Mesothelial cell of epicardium (in vitro differentiated cells): Measurements from ENCODE around the gene KCNMB2. TPM values are rescaled to one million over a fixed set of nuclear protein-coding genes. Genes with fewer than 3 reads are reported as not detected.

Experiments
- DNase-seq, 2 experiments: peaks; one replicate each; pipeline ENCODE4 v3.0.0; 2021; ENCODE audit warnings: low spot score in 2 of 2; ENCODE audit not compliant: unreplicated experiment in 2 of 2
- H3K27ac Mint-ChIP-seq: 2 replicates; pipeline ENCODE4 v1.8.0; 2021; ENCODE audit warnings: mixed read lengths
- H3K27me3 Mint-ChIP-seq: 2 replicates; pipeline ENCODE4 v1.8.0; 2021; ENCODE audit warnings: low read depth, mixed read lengths
- H3K36me3 Mint-ChIP-seq: 2 replicates; pipeline ENCODE4 v1.8.0; 2021; ENCODE audit warnings: mixed read lengths
- H3K4me1 Mint-ChIP-seq: 2 replicates; pipeline ENCODE4 v1.8.0; 2021; ENCODE audit warnings: mixed read lengths
- H3K4me3 Mint-ChIP-seq: 2 replicates; pipeline ENCODE4 v1.8.0; 2021; ENCODE audit warnings: mild to moderate bottlenecking, moderate library complexity, mixed read lengths
- H3K9me3 Mint-ChIP-seq: 2 replicates; pipeline ENCODE4 v1.8.0; 2021; ENCODE audit warnings: mixed read lengths
- CTCF ChIP-seq: fragments of 200-600 bp; sonication (generic); IDR thresholded peaks from one replicate; pipeline ENCODE4 v1.5.0; 2021; ENCODE audit warnings: antibody characterized with exemption; ENCODE audit not compliant: unreplicated experiment
- total RNA-seq: library from RNA; stranded (reverse); gene quantifications from 3 replicates; pipeline ENCODE4 v1.2.1, GENCODE V29; 2021

Gene KCNMB2
- total RNA-seq, 1 donor from 2014 or later = 3.9 TPM

DNA sequence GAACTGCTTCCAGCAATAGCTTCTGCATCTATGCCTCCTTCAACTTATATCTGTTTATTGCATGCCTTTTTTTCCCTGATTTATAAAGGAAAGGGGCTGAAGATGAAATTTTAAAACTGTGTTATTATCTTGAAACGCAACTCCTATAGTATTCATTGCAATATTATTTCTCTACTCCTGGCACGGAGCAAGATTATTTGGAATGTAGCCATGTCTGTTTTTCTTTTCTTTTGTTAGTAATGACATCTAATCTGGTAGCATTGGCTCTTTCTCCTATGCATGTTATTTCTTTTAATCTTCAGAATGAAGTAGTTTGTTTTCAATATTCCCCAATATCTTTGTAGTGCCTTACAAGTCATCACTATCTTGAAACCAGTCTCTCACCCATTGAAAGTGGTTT is 33.6 kb downstream of the KCNMB2 start:
- no peaks in the 10 kb centered on the region for H3K36me3 Mint-ChIP-seq
- H3K4me3 Mint-ChIP-seq = no peak overlapping the region
- no peaks in the 10 kb centered on the region for H3K27me3 Mint-ChIP-seq
- TF ChIP-seq CTCF = no peak
- no peak for DNase-seq
- peaks cover 27% of the 10 kb centered on the region for H3K4me1 Mint-ChIP-seq
- no peak overlapping the region for H3K27ac Mint-ChIP-seq
- H3K9me3 Mint-ChIP-seq = no peaks in the 10 kb centered on the region

DNA sequence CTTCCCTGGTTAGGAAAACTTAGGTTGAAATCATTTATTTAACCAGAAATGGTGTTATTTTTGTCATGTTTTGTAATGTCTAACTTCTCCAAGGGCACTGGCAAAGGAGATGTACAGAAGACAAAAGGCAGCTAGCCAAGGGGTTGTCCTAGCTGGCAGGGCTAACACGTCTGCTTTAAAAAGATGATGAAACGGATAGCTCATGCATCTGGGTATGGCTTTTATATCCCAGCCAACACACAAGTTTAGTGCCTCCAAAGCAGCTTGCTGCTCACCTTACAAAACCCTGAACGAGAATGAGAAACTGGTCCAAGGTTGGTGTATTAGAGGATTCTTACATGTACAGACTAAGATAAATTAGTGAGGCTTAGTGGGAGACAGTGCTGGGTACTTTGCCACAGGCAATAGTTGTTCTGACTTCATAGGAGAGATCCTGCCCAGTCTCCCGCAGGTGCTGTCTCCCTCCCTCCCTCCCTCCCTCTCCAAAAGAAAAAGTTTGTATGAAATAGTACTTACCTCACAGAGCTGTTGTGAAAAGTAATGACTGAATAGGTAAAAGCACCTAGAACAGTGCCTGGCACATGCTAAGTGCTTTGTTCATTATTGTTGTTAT is 47.8 kb downstream of the KCNMB2 start:
- H3K27ac Mint-ChIP-seq = no peak overlapping the region
- H3K4me3 Mint-ChIP-seq = no peak overlapping the region
- peaks cover 16% of the 10 kb centered on the region for H3K4me1 Mint-ChIP-seq
- H3K27me3 Mint-ChIP-seq = no peaks in the 10 kb centered on the region
- no peak for DNase-seq
- H3K36me3 Mint-ChIP-seq = peaks cover 3% of the 10 kb centered on the region
- TF ChIP-seq CTCF = no peak
- peaks cover 19% of the 10 kb centered on the region for H3K9me3 Mint-ChIP-seq

DNA sequence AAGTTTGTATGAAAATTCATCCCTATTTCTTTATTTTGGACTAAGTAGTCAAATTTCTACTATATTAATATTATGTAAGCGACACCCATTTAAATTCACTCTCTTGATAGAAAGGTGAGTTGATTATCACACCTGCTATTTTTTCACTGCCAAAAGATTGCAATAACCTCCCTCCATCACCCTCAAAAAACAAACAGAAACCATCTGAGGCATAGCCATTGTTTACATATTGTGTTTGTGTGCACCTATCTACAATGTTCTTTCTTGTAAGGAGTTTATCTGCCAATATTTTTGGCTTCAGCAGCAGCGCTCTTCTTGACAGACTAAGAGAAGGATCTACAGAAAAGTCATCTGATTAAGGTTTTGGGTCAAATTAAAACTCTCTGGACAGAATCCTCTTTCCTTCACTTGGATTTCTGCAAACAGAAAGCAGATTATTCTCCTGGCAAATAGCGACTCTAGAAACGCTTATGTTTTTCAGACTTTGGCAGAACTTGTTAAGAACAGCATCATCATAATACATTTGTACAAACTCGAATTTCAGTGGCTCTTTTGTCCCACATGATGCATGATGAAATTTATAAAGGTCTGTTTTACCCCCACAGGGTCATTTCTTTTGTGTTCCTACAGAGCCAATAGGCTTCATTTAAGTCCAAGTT is 48.6 kb downstream of the KCNMB2 start:
- no peak overlapping the region for H3K4me3 Mint-ChIP-seq
- no peaks in the 10 kb centered on the region for H3K27me3 Mint-ChIP-seq
- H3K9me3 Mint-ChIP-seq = peaks cover 11% of the 10 kb centered on the region
- no peaks in the 10 kb centered on the region for H3K36me3 Mint-ChIP-seq
- no peak for TF ChIP-seq CTCF
- no peak for DNase-seq
- H3K27ac Mint-ChIP-seq = no peak overlapping the region
- peaks cover 16% of the 10 kb centered on the region for H3K4me1 Mint-ChIP-seq

DNA sequence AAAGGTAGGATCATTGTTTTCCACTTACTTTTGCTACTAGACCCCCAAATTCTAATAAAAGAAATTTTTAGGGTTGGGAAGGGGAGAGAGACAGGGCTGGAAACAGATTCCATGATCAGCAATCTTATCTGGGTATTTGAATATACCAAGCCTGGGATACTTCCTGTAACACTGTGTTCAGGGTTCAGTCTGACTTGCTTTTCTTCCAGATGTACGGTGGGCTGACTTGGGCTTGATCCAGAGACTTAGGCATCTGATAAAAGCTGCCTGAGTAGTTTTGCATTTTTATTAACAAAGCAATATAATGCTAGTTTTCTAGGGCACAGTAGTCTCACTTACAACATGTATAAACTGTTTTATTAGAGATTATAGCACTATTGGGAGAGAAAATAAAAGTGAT is 49.2 kb downstream of the KCNMB2 start:
- no peak for DNase-seq
- Mint-ChIP-seq H3K36me3 (no peaks in the 10 kb centered on the region), H3K27ac (peak overlapping the region; percentile 69), H3K4me3 (no peak overlapping the region), H3K9me3 (peaks cover 5% of the 10 kb centered on the region), H3K27me3 (no peaks in the 10 kb centered on the region), H3K4me1 (peaks cover 16% of the 10 kb centered on the region)
- TF ChIP-seq CTCF = no peak

GRCh38 chr3:178586076-178586475 is 49.8 kb downstream of the KCNMB2 start:
- no peaks in the 10 kb centered on the region for H3K9me3 Mint-ChIP-seq
- DNase-seq = no peak
- H3K4me3 Mint-ChIP-seq = no peak overlapping the region
- H3K36me3 Mint-ChIP-seq = no peaks in the 10 kb centered on the region
- H3K27me3 Mint-ChIP-seq = no peaks in the 10 kb centered on the region
- no peak for TF ChIP-seq CTCF
- H3K4me1 Mint-ChIP-seq = peaks cover 16% of the 10 kb centered on the region
- H3K27ac Mint-ChIP-seq = peak overlapping the region; percentile 69

DNA sequence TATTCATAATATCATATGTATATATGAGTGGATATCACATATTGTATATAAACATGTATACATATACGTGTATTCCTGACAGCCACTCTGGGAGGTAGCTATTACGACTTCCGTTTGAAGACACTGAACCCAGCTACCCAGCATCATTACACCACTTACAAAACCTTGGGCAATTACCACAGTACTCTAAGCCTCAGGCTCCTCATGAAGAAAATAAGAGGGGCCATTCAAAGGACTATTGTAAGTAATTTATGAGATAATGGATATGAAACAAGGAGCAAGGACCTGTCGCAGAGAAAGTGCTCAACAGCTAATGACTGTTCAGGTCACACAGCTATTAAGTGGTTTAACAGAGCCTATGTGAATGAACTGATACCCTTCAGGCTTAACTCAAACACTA is 52.4 kb downstream of the KCNMB2 start:
- Mint-ChIP-seq H3K27me3 (no peaks in the 10 kb centered on the region), H3K4me1 (peaks cover 18% of the 10 kb centered on the region), H3K4me3 (no peak overlapping the region), H3K36me3 (no peaks in the 10 kb centered on the region), H3K9me3 (no peaks in the 10 kb centered on the region), H3K27ac (no peak overlapping the region)
- no peak for DNase-seq
- TF ChIP-seq CTCF = no peak
